Measurements from ENCODE around the gene LIG3. TPM values are rescaled to one million over a fixed set of nuclear protein-coding genes. Genes with fewer than 3 reads are reported as not detected.

LIG3 gene
- total RNA-seq, 3 donors from 2014 or later = 13.8 to 159 (median 54.0) TPM

DNA sequence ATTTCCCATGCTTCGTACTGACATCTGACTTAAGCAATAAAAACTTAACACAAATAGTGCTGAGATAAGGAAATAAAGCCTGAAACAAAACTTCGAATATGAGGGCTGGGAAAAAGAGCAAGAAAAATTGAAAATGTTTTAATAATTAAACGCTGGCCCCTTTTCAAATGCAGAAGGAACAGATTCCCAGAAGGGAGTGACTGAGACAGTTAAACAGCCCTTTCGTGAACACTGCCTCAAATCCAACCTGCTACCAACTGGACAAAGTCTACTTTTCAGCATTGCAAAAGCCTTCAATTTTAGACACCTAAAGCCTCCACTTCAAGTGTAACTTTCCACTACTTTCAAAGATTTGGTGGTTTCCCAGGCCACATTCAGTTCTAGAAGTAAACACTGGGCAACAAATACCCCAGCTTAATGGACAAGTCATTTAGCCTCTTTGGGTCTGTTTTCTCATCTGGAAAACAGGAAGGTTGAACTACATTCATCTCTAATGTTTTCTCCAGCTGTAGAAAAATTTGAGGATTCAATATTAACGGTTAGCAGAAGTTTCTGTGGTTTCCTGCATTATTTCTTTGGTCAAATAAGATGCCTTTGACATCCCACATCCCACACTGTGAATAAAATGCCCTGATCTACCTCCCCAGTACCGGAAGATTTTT is 71.4 kb downstream of the LIG3 start:
- Histone ChIP-seq H3K27me3 (no peaks in the 10 kb centered on the region), H3K36me3 (no peaks in the 10 kb centered on the region), H3K4me3 (no peak overlapping the region), H3K4me1 (peaks cover 0 to 11% of the 10 kb centered on the region in 2 donors), H3K27ac (peak overlapping the region; percentile 57 to 74), H3K9me3 (no peaks in the 10 kb centered on the region)
- intact Hi-C loops (cut with DNase I; ENCODE audit: low total_unique reads) = no loop called here
- no peak for DNase-seq (ENCODE audit: low spot score in 2 of 2)
- TF ChIP-seq POLR2AphosphoS5 (IDR thresholded peaks at IDR 0.05) = no peak
- TF ChIP-seq, protein P1, sequence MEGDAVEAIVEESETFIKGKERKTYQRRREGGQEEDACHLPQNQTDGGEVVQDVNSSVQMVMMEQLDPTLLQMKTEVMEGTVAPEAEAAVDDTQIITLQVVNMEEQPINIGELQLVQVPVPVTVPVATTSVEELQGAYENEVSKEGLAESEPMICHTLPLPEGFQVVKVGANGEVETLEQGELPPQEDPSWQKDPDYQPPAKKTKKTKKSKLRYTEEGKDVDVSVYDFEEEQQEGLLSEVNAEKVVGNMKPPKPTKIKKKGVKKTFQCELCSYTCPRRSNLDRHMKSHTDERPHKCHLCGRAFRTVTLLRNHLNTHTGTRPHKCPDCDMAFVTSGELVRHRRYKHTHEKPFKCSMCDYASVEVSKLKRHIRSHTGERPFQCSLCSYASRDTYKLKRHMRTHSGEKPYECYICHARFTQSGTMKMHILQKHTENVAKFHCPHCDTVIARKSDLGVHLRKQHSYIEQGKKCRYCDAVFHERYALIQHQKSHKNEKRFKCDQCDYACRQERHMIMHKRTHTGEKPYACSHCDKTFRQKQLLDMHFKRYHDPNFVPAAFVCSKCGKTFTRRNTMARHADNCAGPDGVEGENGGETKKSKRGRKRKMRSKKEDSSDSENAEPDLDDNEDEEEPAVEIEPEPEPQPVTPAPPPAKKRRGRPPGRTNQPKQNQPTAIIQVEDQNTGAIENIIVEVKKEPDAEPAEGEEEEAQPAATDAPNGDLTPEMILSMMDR (IDR thresholded peaks at IDR 0.05) = no peak
- no peak for TF ChIP-seq POLR2A (IDR thresholded peaks at IDR 0.05)

DNA sequence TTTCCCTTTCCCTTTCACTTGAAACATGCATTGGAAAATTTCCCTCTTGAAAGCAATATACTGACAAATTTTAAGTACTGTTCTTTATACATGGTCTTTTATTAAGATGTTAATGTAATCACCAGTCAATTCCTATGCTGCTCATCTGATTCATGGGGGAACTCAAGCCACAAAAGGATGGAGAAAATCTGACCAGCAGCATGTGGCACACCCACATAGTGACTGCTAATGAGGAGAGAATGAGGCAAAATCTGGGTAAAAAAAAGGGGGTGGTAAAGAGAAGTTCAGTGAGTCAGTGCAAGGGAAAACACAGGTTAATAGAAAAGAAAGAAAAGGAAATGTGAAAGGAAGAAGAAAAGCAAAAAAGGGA is 71.9 kb downstream of the LIG3 start:
- H3K27me3 ChIP-seq = no peaks in the 10 kb centered on the region
- no peak for DNase-seq (ENCODE audit: low spot score in 2 of 2)
- H3K4me1 ChIP-seq = peaks cover 0 to 9% of the 10 kb centered on the region in 2 donors
- H3K27ac ChIP-seq = peak overlapping the region in 1 of 2 donors; percentile 57
- intact Hi-C loops (cut with DNase I; ENCODE audit: low total_unique reads) = no loop called here
- TF ChIP-seq POLR2AphosphoS5 (IDR thresholded peaks at IDR 0.05) (no peak), POLR2A (IDR thresholded peaks at IDR 0.05) (no peak)
- TF ChIP-seq, protein P1 (IDR thresholded peaks at IDR 0.05) = no peak
- no peaks in the 10 kb centered on the region for H3K36me3 ChIP-seq
- H3K4me3 ChIP-seq = no peak overlapping the region
- H3K9me3 ChIP-seq = no peaks in the 10 kb centered on the region

DNA sequence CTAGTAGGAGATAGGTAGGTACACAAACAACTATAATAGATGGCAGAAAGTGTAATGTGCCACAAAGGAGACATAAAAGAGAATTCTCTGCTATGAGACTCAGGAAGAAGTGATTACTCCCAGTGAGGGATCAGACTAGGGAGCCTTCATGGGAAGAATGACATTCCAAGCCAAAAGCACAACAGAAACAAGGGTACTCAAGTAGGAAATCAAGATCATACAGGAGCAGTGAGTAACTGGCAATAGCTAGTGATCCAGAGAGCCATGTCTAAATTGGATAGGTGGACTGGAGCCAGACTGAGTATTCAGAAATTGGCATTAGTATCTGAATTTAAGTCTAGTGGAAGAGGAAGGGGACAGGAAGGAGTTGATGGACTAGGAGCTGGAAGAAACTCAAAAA is 72.5 kb downstream of the LIG3 start:
- Histone ChIP-seq H3K27ac (no peak overlapping the region), H3K36me3 (no peaks in the 10 kb centered on the region), H3K9me3 (no peaks in the 10 kb centered on the region), H3K4me1 (peaks cover 0 to 9% of the 10 kb centered on the region in 2 donors), H3K27me3 (no peaks in the 10 kb centered on the region), H3K4me3 (no peak overlapping the region)
- no peak for DNase-seq (ENCODE audit: low spot score in 2 of 2)
- TF ChIP-seq, protein P1 (IDR thresholded peaks at IDR 0.05) = no peak
- TF ChIP-seq POLR2AphosphoS5 (IDR thresholded peaks at IDR 0.05) (no peak), POLR2A (IDR thresholded peaks at IDR 0.05) (no peak)
- intact Hi-C loops (cut with DNase I; ENCODE audit: low total_unique reads) = no loop called here

DNA sequence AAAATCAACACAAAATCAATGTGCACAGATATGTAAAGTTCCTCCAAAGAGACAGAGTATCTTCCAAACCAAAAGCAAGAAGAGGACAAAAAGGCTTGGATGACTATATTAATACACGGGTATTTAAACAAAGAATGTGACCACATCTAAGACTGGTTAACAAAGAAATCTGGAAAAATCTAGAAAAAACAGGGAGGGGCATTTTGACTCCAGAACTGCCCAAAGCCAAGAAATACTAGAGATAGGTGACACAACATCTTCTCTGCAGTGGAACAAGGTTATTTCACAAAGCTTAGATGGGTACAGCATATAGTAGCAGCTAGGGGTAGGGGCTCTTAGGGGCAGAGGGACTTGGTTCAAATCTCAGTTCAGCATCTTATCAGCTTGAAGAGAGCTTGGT is 72.9 kb downstream of the LIG3 start:
- Histone ChIP-seq H3K9me3 (no peaks in the 10 kb centered on the region), H3K27me3 (no peaks in the 10 kb centered on the region), H3K4me1 (peaks cover 0 to 9% of the 10 kb centered on the region in 2 donors), H3K36me3 (no peaks in the 10 kb centered on the region), H3K27ac (no peak overlapping the region), H3K4me3 (no peak overlapping the region)
- DNase-seq (ENCODE audit: low spot score in 2 of 2) = no peak
- TF ChIP-seq POLR2A (IDR thresholded peaks at IDR 0.05) = no peak
- TF ChIP-seq, protein P1 (IDR thresholded peaks at IDR 0.05) = no peak
- TF ChIP-seq POLR2AphosphoS5 (IDR thresholded peaks at IDR 0.05) = no peak
- intact Hi-C loops (cut with DNase I; ENCODE audit: low total_unique reads) = no loop called here

DNA sequence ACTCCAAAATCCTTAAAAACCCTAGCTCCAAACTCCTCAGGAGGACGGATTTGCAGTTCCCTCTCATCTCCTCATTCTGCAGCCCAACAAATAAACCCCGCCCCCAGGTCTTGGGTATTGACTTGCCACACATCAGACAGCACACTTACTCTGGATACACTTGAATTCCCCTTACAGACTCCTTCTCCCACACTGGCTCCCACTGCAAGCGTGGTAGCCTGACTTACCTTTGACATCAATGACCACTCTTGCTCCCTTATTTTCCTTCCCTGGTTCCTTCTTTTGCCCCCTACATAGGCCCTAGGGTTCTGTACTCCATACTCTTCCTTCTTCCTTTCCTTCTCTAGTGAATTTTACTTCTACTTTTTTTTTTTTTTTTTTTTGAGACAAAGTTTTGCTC is 75.7 kb downstream of the LIG3 start:
- DNase-seq (ENCODE audit: low spot score in 2 of 2) = no peak
- peaks cover 0 to 7% of the 10 kb centered on the region in 2 donors for H3K4me1 ChIP-seq
- H3K36me3 ChIP-seq = no peaks in the 10 kb centered on the region
- TF ChIP-seq, protein P1 (IDR thresholded peaks at IDR 0.05) = no peak
- no peak for TF ChIP-seq POLR2AphosphoS5 (IDR thresholded peaks at IDR 0.05)
- no peak for TF ChIP-seq POLR2A (IDR thresholded peaks at IDR 0.05)
- no peaks in the 10 kb centered on the region for H3K9me3 ChIP-seq
- H3K4me3 ChIP-seq = no peak overlapping the region
- intact Hi-C loops (cut with DNase I; ENCODE audit: low total_unique reads) = no loop called here
- H3K27me3 ChIP-seq = no peaks in the 10 kb centered on the region
- no peak overlapping the region for H3K27ac ChIP-seq
